NCI-H1105 (cell line): ENCODE measurements around the gene SLC12A9.
"Not testable (repeated sequence)": the region's sequence is repeated elsewhere in the genome, so short reads cannot be mapped to it uniquely, and the experiment has no call there.

ENCODE experiments used
- DNase-seq: peaks from one replicate; lab custom pipeline; 2025; lab: John Stamatoyannopoulos, UW

The SLC12A9 gene, protein sequence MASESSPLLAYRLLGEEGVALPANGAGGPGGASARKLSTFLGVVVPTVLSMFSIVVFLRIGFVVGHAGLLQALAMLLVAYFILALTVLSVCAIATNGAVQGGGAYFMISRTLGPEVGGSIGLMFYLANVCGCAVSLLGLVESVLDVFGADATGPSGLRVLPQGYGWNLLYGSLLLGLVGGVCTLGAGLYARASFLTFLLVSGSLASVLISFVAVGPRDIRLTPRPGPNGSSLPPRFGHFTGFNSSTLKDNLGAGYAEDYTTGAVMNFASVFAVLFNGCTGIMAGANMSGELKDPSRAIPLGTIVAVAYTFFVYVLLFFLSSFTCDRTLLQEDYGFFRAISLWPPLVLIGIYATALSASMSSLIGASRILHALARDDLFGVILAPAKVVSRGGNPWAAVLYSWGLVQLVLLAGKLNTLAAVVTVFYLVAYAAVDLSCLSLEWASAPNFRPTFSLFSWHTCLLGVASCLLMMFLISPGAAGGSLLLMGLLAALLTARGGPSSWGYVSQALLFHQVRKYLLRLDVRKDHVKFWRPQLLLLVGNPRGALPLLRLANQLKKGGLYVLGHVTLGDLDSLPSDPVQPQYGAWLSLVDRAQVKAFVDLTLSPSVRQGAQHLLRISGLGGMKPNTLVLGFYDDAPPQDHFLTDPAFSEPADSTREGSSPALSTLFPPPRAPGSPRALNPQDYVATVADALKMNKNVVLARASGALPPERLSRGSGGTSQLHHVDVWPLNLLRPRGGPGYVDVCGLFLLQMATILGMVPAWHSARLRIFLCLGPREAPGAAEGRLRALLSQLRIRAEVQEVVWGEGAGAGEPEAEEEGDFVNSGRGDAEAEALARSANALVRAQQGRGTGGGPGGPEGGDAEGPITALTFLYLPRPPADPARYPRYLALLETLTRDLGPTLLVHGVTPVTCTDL

DNA sequence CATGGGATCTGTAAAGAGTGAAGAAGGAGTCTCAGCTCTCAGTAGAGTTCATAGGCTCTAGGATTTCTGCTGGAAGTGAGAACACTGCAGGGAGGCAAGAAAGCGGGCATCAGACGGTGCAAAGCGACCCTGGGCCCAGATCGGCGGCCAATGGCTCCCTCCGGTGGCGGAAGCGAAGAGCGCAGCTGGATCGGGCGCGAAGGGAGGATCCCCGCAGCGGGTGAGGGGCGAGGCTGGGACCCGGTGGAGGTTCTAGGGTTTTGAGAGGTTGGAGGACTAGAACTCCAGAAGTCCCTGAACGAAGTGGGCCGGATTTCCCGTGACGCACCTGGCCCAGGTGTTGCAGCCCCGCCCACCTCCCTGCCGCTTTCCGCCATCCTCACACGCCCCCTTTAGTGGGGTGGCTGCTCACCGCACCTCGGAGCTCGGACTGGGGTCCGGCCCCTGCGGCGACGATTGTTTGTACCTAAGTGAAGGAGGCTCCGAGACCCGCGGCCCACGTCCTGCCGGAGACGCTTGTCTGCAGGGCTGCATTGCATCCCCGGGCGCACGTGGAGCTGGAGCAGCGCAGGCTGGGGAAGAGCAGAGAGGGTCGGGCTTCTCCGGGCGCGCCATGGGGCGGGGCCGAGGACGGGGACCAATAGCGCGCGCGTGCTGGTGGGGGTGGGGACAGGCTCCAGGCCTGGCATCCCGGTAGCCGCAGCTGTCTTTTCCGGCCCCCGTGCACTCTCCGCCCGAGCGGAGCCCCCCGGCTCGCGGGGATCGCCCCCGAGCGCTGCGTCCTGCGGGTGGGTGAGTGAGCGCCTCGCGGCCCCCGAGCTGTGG, at the start of gene SLC12A9:
Gene SLC12A9 (plus strand): TSS at position 666 of the 825 bp plus-strand sequence. CDS start 1,485 bp downstream, outside the sequence.
- peak; percentile 82 for DNase-seq

DNA sequence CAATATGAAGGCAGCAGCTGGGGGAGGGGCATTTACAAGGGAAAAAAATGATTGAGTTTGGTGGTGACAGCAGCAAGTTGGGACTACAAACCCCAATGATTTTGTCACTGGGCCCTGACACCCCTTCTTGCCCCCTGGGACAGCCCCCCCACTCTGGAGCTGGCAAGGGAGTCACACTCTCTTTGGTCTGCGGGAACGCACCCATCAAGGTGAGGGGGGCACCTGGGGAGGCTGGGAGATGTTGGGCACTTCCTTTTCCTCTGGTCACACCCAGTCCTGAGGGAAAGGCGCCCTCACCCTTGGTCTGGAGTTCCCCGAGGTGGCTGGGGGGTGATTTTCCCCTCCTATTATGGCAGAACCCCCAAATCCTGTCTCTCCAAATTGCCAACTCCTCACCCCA, 49.6 kb upstream of the SLC12A9 start:
- DNase-seq, result no peak

DNA sequence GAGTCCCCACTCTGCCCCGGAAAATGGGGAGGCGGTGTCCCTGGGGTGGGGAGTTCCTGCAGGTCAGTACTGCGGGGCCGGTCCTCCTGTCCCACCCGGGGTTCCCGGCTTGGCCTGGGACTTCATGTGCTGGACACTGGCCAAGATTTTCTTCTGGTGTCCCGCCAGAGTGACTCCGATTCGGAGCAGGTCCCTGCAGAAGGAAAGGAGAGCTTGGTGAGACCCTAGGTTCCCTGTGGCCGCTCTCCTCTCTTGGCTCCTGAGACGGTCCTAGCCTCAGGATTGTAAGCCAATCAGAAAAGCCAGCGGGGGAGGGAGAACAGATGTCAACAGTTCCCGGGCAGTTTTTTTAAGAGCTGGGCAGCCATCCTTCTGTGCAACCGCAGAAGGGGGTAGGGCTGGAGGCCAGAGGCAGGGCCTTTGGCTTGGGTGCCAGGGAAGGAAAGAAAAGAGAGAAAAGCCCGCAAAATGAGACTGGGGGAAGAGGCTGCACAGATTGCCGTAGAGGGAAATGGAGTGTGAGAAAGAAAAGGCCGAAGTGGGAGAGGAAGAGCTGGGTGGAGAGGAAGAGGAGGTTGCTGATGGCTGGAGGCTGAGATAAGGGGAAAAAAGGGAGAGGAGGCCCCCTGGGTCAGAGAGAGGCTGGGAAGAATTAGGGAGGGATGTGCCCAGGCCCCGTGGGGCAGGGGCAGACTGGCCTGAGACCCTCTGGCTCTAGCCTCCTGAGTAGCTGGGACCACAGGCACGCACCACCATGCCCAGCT, 48.9 kb upstream of the SLC12A9 start:
- DNase-seq, result no peak

DNA sequence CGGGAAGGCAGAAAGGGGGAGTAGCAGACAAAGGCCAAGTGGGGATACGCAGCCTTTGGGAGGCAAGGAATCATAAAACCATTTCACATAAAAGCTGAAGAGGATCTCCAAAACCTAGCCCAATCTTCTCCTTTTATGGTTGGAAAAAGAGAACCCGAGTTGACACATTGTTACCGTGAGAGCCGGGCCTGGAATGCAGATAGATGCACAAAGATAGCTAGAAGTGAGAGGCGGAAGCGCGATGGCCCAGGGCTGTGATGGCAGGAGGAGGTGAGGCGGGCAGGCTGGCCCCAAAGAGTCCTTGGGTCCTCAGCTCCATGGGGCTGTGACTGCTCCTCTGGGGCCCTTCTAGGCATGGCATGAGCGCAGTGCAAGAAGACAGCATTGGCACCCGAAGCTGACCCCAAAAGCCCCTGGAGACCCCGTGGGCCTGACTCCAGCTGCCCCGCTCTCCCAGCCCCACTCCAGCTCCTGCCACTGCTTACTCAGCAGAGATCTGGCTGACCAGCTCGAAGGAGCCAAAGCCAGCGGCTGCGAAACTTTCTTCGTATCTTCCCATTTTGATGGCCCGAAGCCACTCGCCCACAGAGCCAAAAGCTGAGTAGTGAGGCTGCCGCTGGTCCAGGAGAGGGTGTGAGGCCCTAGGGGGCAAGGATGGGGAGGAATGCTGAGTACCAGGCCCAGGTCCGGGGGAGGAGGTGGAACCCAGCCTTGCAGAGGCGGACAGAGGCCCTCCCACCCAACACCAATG, 47.7 kb upstream of the SLC12A9 start:
- DNase-seq, result no peak

DNA sequence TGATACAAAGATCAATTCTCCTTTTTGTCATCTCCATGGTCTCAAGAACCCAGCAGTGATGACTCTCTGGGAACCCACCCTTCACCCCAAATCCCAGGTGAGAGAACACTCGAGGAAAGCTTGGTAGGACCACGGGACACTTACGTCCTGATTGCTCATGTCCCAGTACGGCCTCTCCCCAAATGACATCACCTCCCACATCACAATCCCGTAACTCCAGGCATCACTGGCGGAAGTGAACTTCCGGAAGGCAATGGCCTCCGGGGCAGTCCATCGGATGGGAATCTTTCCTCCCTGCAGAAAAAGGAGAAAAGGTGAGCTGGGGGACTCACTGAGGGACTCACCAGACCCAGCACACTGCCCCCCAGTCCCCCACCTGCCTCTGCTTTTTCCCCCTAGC, 46.2 kb upstream of the SLC12A9 start:
- no peak for DNase-seq

DNA sequence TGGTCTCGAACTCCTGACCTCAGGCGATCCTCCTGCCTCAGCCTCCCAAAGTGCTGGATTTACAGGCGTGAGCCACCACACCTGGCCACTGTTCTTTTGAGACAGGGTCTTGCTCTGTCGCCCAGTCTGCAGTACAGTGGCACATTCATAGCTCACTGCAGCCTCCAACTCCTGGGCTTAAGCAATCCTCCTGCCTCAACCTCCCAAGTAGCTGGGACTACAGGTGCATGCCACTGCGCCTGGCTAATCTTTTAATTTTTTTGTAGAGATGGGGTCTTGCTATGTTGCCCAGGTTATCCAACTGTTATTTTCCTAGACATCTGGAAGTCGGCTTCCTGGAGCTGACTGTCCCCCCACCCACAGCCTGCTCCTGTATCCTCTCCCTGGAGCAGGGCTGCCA, 45.6 kb upstream of the SLC12A9 start:
- DNase-seq, result not testable (repeated sequence)

DNA sequence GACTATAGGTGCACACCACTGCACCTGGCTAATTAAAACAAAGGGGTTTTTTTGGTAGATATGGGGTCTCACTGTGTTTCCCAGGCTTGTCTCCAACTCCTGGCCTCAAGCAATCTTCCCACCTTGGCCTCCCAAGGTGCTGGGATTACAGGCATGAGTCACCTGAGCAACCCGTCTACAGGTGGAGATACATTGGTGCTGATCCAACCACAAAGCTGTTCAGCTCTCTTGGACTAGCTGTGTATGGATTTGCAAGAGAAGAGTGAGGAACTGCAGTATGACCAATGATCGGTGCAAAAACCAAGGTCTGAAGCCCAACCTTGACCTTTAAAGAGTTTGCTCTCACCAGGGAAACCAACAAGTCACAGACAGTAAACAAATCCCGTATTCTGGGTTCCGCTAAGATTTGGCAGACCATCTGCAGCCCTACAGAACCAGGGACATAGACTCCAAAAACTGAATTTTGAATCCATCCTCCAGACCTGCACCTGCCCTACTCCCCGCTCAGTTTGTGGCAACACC, 44.1 kb upstream of the SLC12A9 start:
- DNase-seq, result no peak

DNA sequence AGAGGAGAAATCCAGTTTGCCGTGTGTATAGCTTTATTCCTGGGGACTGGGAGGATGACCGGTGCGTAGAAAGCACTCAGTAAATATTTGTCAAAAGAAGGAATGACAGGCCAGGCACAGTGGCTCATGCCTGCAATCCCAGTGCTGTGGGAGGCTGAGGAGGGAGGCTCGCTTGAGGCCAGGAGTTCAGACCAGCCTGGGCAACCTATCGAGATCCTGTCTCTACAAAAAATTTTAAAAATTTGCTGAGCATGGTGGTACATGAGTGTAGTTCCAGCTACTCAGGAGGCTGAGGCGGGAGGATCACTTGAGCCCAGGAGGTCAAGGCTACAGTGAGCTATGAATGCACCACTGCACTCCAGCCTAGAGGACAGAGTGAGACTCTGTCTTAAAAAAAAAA, 41.0 kb upstream of the SLC12A9 start:
- no peak for DNase-seq

DNA sequence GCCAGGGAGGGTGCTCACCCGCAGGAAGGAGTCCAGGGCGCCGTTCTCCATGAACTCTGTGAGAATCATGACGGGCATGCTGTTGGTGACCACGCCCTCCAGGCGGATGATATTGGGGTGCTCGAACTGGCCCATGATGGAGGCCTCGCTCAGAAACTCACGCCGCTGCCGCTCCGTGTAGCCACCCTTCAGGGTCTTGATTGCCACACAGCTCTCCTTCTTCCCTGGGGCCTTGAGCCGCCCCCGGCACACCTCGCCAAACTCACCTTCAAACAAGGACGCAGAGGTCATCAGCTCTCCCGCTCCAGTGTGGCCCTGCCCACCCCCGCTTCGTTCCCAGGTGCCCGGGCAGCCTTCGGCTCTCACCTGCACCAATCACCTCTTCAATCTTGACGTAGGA, 39.8 kb upstream of the SLC12A9 start:
- DNase-seq, result no peak

DNA sequence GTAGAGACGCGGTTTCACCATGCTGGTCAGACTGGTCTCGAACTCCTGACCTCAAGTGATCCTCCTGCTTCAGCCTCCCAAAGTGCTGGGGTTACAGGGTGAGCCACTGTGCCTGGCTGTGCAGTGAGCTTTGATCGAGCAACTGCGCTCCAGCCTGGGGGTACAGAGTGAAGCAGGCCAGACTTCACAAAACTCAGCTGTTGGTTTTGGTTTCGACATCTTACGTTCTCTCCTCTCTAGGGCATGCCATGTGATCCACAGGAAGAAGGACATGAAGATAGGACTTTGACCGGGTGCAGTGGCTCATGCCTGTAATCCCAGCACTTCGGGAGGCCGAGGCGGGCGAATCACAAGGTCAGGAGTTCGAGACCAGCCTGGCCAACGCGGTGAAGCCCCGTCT, 36.0 kb upstream of the SLC12A9 start:
- not testable (repeated sequence) for DNase-seq

DNA sequence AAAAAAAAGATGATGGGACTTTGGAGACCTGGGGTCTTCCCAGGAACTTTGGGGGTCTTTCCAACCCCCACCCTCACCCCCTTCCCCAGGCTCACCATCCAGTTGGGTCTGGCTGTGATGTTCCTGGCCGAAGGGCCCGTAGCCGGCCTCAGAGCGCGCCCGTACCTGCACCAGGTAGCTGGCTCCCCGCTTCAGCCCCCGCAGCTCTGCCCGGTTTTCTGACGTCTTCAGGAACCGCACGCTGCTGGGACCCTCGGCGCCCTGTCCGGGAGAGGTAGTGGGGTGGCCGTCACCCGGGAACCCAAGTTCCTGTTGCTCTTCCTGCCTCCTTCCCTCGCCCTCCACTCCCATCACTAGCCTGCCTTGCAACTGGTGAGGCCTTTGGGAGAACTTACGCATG, 35.4 kb upstream of the SLC12A9 start:
- no peak for DNase-seq

DNA sequence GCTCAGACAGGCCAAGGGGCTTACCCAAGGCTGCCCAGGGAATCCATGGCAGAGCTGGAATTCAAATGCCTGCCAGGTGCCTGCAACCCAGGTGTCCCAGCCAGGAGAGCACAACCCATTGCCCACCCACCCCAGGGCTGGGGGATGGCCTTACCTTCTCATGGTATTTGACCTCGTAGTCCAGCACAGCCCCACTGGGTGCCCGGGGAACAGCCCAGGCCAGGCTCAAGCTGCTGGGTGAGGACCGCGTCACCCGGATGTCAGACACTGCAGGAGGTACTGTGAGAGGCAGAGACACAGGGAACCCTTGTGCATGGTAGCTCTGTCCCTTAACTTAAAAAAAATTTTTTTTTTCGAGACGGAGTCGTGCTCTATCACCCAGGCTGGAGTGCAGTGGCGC, 34.1 kb upstream of the SLC12A9 start:
- no peak for DNase-seq

DNA sequence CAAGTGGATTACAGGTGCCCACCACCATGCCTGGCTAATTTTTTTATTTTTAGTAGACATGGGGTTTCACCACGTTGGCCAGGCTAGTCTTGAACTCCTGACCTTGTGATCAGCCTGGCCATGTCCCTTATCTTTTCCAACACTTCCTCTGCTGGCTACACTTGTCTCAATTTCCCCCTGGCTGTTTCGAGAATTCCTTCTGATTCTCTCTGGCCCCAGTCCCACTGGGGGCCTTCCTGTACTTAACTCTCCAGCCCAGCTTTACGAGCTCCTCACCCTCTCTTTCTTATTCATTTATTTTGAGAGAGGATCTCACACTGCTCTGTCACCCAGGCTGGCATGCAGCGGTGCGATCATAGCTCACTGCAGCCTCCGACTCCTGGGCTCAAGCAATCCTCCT, 33.7 kb upstream of the SLC12A9 start:
- DNase-seq, result no peak

DNA sequence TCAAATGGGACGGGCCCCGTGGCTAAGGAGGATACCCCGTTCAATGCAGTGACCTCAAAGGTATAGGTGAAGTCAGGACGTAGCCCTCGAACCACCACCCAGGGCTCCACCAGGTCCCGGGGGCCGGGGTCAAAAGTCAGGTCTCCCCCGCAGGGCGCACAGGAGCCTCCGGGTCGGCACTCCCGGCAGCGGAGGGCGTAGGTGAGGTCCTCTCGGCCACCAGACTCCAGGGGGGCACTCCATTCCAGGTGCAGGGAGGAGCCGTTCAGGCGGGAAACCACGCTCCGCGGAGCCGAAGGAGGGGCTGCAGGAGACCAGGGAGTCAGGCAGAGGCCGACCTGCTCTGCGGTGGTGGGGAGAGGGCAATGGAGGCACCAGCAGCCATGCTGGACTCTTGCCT, 32.9 kb upstream of the SLC12A9 start:
- DNase-seq, result no peak

DNA sequence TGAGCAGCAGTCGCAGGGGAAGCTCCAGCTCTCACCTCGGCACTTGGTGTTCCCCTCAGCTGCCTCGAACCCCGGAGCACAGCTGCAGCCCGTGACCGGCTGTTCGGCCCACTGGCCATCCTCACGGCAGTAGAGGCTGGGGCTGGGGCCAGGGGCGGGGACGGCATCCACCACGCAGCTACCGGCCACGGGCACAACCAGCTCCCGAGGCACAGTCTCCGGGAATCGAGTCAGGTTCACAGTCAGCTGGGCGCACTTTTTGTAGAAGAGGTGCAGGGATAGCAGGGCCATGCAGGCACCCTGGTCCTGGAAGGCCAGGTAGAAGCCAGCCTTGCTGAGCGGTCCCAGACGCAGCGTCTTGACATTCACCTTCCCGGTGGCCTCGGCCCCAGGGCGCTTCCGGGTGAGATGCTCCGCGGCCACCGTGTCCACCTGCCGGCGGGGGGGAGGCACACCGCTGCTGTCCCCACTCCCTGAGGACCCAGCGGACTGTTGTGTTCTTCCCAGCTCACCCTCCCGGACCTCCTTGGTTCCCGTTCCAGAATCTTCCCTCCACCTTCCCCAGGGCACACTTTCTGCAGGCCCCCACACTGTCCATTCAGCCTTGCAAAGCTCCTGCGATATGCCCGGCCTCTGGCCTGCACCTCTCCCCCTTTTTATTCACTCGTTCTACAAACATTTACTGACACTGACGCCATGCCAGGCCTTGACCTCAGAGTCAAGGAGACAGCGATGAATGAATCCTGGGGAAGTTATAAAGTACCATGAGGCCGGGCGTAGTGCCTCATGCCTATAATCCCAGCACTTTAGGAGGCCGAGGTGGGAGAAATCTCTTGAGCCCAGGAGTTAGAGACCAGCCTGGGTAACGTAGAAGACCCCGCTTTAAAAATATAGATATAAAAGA, 30.0 kb upstream of the SLC12A9 start:
- no peak for DNase-seq

DNA sequence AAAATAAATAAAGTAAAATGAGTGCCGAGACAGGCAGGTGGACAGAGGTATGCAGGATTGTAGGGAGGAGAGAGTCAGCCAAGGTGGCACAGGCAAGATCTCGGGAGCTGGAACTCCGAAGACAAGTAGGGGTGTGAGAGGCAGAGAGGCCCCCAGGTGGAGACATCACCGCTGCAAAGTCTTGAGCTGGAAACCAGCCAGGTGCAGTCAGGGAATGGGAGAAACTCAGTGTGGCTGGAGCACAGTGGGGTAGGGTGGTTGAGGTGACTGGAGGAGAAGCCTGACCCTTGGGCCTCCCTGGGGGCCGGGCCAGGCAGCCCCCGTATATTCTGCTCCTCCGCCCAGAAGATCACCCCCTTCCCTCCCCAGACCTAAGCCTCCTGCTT, 29.4 kb upstream of the SLC12A9 start:
- no peak for DNase-seq

DNA sequence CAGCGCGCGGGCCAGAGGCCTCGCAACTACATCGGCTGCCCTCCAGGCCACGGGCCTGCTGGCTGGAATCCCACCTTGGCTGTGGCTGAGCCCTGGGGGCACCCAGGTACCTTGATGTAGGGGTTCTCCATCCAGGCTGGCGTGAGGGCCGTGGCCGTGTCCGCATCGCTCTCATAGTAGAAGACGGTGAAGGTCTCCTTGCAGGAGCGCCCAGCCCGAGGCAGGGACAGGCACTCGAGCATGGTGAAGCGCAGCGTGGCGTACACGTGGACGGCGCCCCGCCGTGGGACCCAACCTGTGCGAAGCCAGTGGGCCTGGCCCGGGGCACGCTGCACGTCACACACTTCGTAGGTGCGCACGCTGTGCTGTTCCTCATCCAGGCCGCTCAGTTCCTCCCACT, 29.0 kb upstream of the SLC12A9 start:
- DNase-seq, result no peak

DNA sequence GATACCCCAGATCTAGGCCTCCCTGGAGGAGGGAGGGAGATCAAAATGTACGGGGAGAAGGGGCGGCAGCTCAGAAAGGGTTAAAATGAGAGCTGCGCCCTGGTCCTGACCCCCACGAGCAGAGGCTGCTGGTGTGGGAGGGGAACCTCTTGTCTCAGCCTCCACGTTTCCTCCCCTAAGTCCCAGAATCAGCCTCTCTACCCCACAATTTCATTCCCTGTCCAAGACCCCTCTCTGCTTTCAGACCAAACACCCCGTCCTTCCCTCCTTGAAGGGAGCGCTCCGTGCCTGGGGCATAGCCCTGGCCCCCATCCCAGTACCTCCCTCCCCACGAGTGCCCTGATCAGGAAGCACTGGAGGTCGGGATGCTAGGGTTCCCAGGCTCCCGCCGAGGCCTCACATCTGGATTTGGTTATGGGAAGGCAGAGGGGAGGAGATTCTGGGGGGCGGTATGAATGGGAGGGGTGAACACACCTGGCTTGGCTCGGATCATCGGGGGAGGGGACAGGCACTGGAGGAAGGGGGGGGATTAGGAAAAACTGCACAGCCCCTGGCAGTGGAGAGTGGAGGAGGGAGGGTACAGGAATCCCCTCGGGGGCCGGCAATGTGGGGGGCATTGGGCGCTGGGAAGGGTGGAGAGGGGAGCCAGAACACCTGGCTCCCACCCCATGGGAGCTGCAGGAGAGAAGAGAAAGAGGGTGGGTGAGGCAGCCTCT, 27.9 kb upstream of the SLC12A9 start:
- no peak for DNase-seq

DNA sequence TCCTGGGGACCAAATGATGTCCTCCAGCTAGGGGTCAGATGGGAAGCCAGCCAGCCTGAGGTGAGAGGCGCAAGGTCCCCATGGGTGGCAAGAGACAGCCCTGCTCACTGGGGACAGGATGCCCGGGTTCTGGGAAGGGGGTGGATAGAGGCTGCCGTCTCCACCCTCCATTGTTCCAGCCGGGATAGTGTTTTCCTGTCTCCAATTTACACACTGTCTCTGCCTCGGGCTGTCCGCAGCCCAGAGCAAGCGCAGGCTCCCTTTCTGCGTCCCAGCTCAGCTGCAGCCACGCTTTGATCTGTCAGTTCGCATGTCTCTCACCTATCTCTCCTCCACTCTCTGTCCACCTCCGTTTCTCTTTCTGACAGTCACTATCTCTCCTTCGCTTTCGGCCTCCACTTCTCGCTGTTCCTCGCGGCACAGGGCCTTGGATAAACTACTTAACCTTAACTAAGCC, 27.3 kb upstream of the SLC12A9 start:
- no peak for DNase-seq
